Glomerular endothelial cell (primary cell): ENCODE measurements around the gene MAML2. TPM values are rescaled to one million over a fixed set of nuclear protein-coding genes. Genes with fewer than 3 reads are reported as not detected.

Experiments
- DNase-seq: peaks from one replicate; pipeline ENCODE4 v3.0.0-alpha.2; 2011; ENCODE audit warnings: low read depth, low spot score; ENCODE audit errors: extremely low read depth
- total RNA-seq: library from RNA; depleted of rRNA; stranded (reverse); fragments of >200 nt; gene quantifications from 2 replicates; pipeline ENCODE4 v1.2.3, GENCODE V29; 2015

MAML2 gene
- total RNA-seq, 1 donor from 2014 or later, result 20.0 TPM

DNA sequence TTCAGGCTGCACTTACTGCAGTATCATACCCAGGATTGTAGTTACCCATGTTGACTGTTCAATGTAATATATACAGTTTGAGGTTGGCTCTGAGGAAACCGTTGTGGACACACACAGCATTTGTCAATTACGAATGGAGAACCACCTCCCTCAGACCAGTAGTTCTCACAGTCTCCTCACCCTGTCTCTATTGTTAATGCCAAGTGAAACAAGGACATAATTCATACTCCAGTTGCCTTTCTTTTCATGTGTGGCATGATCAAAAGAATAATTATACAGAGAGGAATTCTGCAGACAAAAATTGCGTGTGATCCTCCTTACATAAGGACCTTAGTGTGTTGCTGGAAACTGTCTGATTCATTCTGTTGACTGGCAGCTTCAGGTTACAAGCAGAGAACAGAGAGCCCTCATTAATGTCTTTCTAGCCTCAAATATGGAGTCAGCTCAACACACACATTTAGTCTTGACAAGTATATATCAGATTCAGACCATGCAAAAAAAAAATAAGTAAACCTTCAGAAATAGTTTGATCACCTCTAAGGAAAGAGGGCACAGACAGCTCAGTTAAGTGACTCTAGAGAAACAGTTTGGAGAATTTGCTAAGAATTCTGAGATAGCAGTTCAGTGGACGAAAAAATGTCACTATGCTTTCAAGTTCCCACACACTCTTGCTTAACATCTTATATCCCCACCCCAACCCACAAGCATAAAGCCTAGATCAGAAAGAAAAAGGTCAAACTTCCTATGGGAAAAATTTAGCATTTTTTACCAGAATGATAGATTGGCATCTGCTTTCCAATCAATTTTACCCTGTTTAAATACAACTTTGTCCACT, 96.1 kb downstream of the MAML2 start:
- no peak for DNase-seq

DNA sequence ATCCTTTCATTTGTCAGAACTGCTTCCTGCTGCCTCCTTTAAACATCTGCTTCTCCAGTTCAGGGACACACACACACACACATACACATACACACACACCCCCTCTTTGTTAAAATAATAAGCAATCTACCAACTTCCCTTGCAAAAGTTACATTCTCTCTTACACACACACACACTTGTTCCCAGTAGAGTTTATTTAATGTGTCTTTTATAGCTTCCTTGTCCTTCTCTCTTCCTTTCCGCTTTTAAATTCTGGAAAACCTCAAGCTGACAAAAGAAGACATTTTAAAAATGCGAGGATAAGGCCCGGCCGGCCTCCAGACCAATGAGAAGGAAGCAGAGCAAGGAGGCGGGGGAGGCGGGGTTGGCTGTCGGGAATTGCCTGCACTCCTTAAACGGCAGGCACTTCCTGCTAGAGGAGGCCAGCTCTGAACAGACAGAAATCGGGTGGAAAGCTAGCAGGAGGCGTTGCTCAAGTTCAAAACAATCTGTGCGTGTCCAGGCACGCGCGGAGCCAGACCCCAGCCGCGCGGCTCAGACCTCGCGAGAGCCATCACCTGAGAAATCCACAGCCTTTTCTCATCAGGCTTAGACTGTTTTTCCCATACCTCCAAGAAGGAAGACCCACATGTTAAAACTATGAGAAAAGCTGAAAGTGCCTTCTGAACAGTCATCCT, 99.9 kb downstream of the MAML2 start:
- DNase-seq, result peak; percentile 84

DNA sequence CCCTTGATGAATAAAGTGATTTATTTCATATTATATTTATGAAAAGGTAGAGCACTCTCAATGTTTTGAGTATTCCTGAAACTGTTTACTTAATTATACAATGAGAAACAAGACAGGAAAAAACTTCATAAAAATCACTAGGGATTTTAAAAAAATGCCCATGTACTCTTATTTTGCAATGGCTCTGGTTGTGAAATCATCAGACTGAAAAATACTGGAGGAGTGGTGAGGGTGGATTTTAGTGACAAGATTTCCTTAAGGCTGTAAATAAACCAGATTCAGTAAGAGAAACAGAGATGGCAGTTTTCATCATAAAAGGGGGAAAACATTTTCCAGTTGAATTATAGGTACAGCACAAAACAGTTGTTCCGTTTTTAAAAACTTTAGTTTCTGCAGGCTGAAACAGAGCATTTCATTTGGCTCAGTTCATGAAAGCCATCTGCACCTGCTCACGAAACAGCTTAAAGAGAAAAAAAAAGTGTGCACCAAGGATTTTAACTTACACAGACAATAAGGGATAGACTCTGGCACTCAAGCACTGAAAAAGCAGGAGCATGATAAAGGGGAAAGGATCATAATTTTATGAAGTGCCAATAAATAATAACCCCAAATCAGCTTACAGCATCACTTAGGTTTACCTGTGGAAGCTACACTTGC, 100.7 kb downstream of the MAML2 start:
- DNase-seq, result no peak

DNA sequence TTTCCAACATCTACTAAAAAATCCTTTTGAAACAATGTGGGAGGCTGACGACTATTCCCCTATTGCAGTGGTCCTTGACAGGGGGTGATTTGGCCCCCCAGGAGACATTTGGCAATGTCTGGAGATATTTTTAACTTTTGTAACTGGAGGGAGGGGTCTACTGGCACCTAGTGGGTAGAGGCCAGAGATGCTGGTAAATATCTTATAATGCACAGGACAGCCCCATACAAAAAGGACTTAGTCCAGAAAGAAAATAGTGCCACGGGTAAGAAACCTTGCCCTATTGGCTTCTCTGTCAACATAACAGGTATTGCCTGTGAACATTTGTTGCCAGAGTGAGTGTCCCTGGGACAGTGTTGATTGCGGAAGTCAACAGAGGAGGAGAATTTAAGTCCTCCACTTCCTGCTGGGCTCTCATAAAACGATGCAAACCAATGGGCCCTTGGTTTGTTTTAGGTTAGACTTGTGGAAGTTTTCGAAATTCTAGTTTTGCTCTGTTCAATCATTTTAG, 101.6 kb downstream of the MAML2 start:
- DNase-seq, result no peak

DNA sequence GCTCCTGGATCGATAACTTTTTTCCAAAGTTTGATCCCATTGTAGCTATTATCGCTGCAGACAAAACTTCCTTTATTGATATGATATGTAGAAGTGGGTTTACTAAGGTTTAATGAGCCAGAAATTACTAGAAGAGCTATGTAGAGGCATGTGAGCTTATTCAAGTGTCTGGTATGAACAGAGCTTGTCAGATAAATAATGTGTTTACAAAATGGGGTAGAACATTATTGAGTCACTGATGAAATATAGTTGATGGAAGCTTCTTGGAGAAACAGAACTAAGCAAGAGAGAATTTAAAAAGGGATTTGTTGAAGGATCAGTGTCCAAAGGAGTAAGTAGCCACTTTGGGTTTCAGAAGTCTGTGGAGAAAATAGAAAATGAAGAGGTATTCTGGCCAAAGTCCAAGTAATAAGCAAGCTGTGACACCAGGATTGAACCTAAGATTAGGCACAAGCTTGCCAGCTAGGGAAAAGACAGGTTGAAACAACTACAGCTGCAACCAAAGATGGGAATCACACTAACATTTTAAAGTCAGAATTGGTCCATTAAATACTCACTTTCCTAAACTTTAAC, 104.3 kb downstream of the MAML2 start:
- no peak for DNase-seq

DNA sequence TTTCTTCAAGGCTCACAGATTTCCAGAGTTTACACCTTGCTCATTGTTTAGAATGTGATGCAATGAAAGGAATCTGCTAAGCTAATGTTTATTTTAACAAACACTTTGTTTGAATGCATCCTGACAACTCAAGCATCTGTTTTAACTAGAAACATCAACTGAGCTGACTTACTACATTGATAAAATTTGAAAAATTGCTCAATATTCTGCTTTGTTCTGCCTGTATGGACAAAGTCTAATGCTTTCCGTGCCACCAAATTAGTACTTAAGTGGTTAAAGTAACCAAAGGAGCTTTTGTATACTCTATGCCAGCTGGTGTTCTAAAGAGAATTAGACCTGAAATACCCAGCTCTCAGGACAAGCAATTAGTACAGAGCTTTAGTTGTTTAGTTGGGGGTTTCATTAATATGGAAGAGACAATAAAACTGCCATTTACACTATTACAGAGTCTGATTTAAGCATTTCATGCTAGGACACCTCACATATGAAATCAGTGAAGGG, 105.2 kb downstream of the MAML2 start:
- DNase-seq, result no peak

DNA sequence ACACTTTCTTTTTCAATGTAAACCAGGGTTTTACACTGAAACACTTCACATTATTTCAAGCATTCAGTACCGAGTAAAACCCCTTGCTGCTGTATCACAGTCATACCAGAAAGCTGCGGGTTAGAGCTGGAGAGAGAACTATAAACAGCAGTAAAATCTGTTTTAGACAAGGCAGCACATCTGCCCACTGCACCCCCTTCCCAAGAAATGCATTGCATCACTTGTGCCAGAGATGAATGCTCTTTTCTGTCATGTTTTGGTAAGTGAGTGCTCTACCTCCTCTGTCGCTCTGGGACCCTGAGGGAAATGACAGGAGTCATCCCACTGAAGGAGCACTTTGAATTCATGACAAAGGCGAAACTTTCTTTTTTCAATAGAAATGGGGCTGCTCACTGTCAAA, 107.2 kb downstream of the MAML2 start:
- no peak for DNase-seq

DNA sequence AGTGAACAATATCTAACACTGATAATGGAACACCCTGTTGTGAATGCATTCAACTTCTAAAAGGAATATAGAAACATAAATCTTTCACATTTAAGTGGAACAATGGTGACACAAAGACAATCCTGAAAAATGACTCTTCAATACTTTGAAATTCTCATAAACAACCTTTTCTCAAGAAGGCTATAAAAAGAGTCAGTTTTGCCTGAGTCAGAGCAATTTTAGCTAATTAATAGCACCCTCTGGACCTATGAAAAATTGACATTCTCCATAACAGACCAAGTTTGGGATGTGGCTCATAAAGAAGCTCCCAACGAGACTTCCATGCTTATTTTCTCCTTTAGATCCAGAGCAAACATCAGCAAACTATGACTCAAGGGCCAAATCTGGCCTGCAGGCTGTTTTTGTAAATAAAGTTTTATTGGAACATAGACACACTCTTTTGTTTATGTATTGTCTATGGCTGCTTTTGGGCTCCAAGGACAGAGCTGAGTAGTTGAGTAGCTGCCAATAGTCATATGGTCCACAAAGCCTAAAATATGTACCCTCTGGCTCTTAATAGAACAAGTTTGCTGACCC, 108.0 kb downstream of the MAML2 start:
- no peak for DNase-seq

DNA sequence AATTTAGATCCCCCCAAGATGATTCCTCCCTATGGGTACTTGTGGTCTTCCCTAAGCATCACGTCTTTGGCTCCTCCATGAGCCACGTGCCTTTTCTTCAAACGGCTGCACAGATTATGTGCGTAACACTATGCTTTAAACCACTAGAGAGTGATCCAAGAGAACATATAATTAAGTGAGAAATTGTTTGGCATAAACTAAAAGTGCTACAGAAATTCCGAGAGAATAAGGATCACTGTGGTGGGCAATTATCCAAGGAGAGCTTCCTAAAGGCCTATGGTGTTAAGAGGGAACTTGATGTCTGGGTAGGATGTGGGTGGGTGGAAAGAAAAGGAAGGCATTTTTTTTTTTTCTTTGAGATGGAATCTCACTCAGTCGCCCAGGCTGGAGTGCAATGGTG, 110.9 kb downstream of the MAML2 start:
- DNase-seq, result no peak

DNA sequence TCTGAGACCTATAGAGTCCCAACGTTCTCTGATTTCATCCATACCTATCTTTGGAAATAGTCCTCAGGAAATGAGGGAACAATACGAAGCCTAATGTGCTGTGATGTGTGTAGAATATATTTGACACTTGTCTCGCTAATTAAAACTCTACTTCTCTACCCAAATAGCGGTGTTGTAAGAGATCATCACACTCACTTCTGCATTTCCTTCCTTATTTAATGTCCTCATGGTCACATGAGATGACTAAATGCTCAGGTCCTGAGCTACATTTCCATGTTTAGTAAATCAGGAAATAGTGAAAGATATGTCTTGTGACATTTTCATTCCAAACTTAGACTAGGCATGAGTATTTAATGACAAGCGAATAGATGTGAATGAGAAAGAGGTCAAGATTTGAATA, 112.3 kb downstream of the MAML2 start:
- DNase-seq, result peak; percentile 77

DNA sequence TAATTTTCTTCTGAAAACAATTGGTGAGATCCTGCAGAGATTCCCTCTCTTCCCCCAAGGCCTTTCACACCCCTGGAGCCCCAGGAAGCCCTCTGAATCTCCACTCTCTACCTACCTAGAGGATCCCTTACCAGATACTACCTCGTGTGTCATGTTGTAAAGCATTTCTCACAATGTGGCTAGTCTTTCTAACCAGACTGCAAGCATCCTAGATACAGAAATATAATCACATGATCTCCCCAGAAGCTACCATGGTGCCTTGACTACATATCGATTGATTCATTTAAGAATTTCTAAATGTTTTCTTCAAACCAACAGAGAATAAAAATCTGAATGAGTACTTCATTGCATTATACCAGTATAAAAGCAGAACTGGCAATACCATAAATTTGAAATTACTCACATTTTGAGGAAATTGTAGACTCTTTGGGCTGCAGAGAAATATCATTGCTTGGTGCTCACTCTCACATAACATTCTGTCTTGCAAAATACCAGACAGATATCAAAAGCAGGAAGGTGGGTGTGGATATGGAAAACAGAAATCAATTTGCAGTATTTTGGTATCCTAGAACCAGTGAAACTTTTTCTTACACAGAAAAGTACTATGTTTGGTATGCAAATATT, 113.5 kb downstream of the MAML2 start:
- DNase-seq, result no peak

DNA sequence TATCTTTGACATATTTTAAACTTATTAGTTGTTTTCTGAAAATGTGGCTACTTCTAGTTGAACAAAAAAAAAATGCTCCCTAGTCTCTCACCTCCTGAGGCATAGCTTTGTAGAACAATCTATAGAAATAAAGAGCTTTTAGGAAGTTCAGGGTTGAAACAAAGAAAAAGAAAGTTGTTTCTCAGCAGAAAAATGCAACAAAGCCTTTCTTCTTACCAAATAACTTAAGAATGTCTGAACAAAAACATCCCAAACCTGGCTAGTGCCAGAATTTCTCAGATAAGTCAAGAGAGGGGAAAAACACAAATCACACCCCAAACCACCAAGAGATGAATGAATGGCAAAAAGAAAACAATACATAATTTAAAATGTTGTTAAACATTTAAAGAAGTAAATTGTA, 114.1 kb downstream of the MAML2 start:
- peak; percentile 45 for DNase-seq

DNA sequence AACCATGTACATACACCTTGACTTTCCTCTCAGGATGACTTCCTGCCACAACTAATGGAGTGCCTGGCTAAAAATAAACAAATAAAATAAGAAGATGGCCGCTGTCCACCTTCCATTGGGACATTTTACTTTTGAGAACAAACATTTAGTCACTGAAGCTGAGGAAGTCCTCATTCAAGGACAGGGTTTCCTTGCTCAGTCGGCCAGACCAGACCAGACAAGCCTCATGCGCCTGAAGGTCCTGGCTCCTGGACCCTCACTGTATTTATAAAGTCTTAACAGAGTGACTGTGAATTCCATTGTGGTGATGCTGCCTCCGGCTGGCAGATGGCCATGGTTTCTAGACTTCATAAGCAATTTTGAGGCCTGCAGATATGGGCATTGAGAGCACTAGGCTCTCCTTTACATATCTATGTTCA, 114.5 kb downstream of the MAML2 start:
- peak; percentile 97 for DNase-seq

DNA sequence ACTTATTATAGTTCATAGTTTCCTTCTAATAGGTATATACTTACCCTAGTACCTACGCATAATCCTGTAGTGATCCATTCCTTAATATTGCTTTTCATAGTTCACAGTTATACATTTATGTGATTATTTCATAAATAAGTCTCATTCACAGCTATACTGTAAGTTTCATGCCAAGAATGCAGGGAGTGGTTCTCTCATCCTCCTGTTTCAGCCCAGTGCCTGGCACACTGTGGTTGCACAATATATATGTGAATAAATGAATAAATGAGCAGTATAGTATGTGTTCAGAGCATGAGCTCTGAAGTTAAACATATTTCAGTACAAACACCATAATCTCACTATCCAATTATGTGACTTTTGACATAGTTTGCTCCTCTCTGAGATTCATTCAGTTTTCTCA, 115.8 kb downstream of the MAML2 start:
- no peak for DNase-seq

DNA sequence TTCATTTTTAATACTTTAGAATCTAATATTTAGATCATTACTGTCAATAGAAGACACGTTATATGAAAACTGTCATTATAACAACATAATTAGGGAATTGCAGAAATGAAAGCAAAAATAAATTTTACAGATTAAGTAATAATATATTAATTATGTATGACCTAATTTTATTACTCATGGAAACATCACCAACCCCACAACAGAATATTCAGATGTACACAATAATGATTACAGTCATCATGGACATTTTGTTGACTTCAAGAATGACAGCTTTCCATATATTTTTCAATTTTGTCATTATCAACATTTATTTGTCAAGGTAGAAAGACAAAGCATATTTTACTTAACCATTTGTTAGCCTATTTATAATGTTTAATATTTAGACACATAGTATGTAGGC, 119.9 kb downstream of the MAML2 start:
- no peak for DNase-seq

DNA sequence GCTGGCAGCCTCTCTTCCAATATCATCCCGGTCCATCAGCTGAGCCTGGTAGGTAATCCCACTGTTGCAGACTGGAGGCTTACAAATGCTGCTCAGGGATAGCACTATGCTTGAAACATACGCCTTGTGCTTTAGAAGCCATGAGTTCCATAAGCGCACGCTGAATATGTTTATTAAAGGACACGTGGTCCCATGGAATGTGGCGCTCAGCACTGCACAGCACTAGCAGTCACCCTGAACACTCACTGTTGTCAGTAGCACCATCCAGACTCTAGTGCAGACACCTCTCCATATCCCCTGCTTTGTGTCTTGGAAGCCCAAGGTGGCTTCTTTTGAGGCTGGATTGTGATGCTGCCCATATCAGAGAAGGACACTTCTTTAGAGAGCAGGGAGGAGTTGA, 120.9 kb downstream of the MAML2 start:
- no peak for DNase-seq

DNA sequence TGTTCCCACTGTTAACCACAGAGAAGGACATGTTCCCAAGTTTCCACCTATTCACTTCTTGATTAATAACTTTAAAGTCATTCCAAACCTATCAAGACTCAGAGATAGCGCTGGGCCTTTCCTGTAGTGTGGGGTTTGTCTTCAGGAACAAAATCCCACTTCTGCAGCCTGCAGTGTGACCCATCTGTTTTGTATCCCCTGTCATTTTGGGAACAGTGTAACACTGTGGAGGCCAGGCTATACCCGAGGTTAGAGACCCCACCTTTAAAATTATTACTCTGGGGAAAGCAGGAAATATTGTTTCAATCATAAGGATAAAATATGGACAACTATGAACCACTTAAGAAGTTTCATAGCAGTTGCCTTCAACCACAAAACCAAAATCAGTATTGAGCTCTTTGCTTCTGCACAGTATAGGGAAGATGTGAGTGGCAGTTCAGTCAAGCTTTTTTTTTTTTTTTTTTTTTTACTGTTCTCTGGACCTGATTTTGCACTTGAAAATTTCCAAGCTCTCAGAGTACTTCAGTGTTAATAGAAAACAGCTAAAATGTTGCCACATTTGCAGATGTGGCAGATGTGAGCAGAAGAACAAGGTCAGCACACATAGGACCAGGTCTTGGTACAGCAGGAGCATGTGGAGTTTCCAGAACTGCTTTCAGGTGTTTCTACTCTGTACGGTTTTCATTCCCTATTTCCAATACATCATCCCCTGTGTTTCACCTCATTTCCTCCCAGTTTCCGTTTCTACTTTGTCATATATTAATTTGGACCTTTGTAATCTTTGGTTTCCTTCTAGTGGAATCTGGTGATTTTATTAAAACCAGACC, 121.5 kb downstream of the MAML2 start:
- DNase-seq, result no peak

DNA sequence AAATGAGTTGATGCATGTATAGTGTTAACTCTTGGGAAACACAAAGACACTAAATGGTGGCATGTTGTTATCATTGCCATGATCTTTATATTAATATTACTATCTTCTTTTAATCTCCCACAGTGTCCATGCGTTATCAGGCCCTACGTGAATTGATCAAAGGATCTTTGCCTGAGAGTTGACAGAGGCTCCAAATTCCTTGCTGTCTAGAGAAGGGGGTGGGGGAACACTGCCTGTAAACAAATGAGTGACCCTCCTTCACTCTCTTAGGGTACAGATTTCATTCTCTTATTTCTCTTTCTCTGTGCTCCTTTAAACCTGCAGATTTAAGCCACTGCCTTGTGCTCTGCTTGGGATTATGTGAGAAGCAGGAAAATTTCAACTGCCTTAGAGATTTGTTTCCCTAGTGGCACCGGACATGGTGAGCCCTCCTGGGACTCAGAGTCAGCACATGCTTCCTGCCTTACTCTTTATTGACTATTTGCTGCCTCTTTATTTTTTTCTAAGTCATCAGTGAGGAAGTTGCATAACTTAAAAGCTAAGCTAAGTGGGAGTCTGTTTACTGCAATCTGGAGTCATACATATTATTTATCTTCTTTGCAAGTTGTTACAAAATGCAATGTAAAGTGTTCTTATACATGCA, 122.9 kb downstream of the MAML2 start:
- DNase-seq, result no peak

DNA sequence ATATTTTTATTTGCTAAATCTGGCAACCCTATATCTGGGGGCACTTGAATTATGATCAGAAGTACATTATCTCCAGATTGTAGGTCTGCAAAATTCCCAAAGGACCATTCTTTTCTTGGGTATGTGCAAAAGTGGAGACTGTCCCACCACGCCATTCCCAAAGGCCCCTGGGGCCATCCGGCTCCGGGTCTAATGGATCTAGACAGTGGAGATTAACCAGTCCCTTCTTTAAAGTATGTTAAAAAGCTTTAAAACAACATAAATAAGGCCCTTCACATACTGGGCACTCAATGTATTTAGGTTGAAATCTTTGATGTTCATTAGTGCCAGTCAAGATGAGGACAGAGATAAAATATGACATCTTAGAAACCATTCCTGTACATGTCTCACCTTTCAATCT, 124.1 kb downstream of the MAML2 start:
- DNase-seq, result no peak
